Endothelial cell of umbilical vein (primary cell): ENCODE results near the gene ANKIB1. TPM values are rescaled to one million over a fixed set of nuclear protein-coding genes. Genes with fewer than 3 reads are reported as not detected.

Experiments used
- BruUV-seq: library from RNA; stranded (reverse); fragments of 400-500 nt; replicated peaks from 2 replicates; lab custom pipeline; 2021; lab: Mats Ljungman, UMichigan
- CTCF ChIA-PET: fragments of 300-600, 350-600 bp; sonication (Branson Sonifier 250); formaldehyde crosslinking; loops from one replicate; lab custom pipeline; 2021; ENCODE audit warnings: antibody characterized with exemption, inconsistent platforms; lab: Charles Lee
- POLR2A ChIA-PET: fragments of 300-600, 350-600 bp; sonication (Branson Sonifier 250); formaldehyde crosslinking; loops from one replicate; lab custom pipeline; 2021; ENCODE audit warnings: antibody characterized with exemption, inconsistent platforms; lab: Charles Lee
- DNase-seq: peaks from one replicate; pipeline ENCODE4 v3.0.0-alpha.2; 2011; ENCODE audit warnings: low read depth, low spot score
- FAIRE-seq: peaks from 2 replicates; lab custom pipeline; 2011; peaks lifted over from hg19 to GRCh38; lab: Jason Lieb, UNC
- H2AFZ ChIP-seq: 2 replicates; pipeline ENCODE4 v1.6.0; 2012; ENCODE audit warnings: low read depth, low read length, control low read depth, inconsistent platforms
- H3K27ac ChIP-seq: 2 replicates; pipeline ENCODE4 v1.5.1; 2011; ENCODE audit warnings: low read depth, mild to moderate bottlenecking, control low read depth, low read length, moderate library complexity; ENCODE audit not compliant: insufficient read depth
- H3K27me3 ChIP-seq, 2 experiments: 2 replicates each; pipeline versions ENCODE4 v1.6.0 to v1.6.1; 2011; ENCODE audit warnings: low read length in 2 of 2, mixed read lengths in 1 of 2; ENCODE audit not compliant: control insufficient read depth in 2 of 2, insufficient read depth in 2 of 2
- H3K36me3 ChIP-seq, 2 experiments: 2 replicates in 1 of 2; 3 replicates in 1 of 2; pipeline ENCODE4 v1.5.1; 2011; ENCODE audit warnings: low read length in 2 of 2, mild to moderate bottlenecking in 1 of 2, moderate library complexity in 1 of 2; ENCODE audit not compliant: control insufficient read depth in 2 of 2, insufficient read depth in 2 of 2; ENCODE audit errors: extremely low read depth in 1 of 2
- H3K4me1 ChIP-seq: 3 replicates; pipeline ENCODE4 v1.5.1; 2011; ENCODE audit warnings: mild to moderate bottlenecking, low read length; ENCODE audit not compliant: control insufficient read depth, insufficient read depth; ENCODE audit errors: extremely low read depth
- H3K4me2 ChIP-seq: 2 replicates; pipeline ENCODE4 v1.6.1; 2011; ENCODE audit warnings: low read length, control low read depth, mixed read lengths; ENCODE audit not compliant: insufficient read depth
- H3K4me3 ChIP-seq, 3 experiments: fragments of 200-600 bp in 1 of 3; sonication (generic), shearing (Covaris generic) in 1 of 3; replicated peaks in 1 of 3; 2 replicates each; pipeline ENCODE4 v1.5.1; 2011 to 2016; ENCODE audit warnings: control low read depth in 3 of 3, low read length in 3 of 3, mild to moderate bottlenecking in 2 of 3, inconsistent platforms in 1 of 3, low read depth in 1 of 3, moderate library complexity in 1 of 3; ENCODE audit not compliant: insufficient read depth in 1 of 3
- H3K79me2 ChIP-seq: 2 replicates; pipeline ENCODE4 v1.6.0; 2012; ENCODE audit warnings: low read length, inconsistent platforms; ENCODE audit not compliant: control insufficient read depth, insufficient read depth
- H3K9ac ChIP-seq: replicated peaks from 2 replicates; pipeline ENCODE3; 2011; ENCODE audit warnings: low read length, control low read depth; ENCODE audit not compliant: insufficient read depth; ENCODE audit errors: extremely low read depth
- H3K9me1 ChIP-seq: replicated peaks from 3 replicates; pipeline ENCODE4 v1.6.0; 2011; ENCODE audit warnings: mild to moderate bottlenecking, low read length; ENCODE audit not compliant: control insufficient read depth, insufficient read depth; ENCODE audit errors: extremely low read depth
- H3K9me3 ChIP-seq: replicated peaks from 2 replicates; pipeline ENCODE4 v1.5.1; 2012; ENCODE audit warnings: low read length, inconsistent platforms; ENCODE audit not compliant: control insufficient read depth, insufficient read depth
- H4K20me1 ChIP-seq: replicated peaks from 2 replicates; pipeline ENCODE3; 2011; ENCODE audit warnings: mild to moderate bottlenecking, low read length; ENCODE audit not compliant: control insufficient read depth, insufficient read depth; ENCODE audit errors: extremely low read depth
- CTCF ChIP-seq, 2 donors: IDR thresholded peaks; 1 replicate in 1 of 2; 2 replicates in 1 of 2; pipeline ENCODE4 v1.5.1; 2011; ENCODE audit warnings: low read length in 2 of 2, mild to moderate bottlenecking in 2 of 2, moderate library complexity in 2 of 2, control low read depth in 1 of 2, inconsistent platforms in 1 of 2, low read depth in 1 of 2; ENCODE audit not compliant: insufficient read depth in 1 of 2; ENCODE audit errors: extremely low read depth in 1 of 2
- EZH2 ChIP-seq: IDR thresholded peaks from 2 replicates; pipeline ENCODE4 v1.6.1; 2012; ENCODE audit warnings: borderline replicate concordance, low read depth, mild to moderate bottlenecking, moderate library complexity, low read length, inconsistent platforms; ENCODE audit not compliant: severe bottlenecking
- FOS ChIP-seq: IDR thresholded peaks from 2 replicates; pipeline ENCODE4 v1.6.1; 2011; ENCODE audit warnings: mild to moderate bottlenecking, low read length, moderate library complexity, borderline replicate concordance; ENCODE audit not compliant: insufficient read depth
- GATA2 ChIP-seq: IDR thresholded peaks from 2 replicates; pipeline ENCODE4 v1.7.0; 2011; ENCODE audit warnings: low read depth, mild to moderate bottlenecking, moderate library complexity, mixed read lengths, low read length; ENCODE audit not compliant: insufficient read length, insufficient read depth
- JUN ChIP-seq: IDR thresholded peaks from 2 replicates; pipeline ENCODE4 v1.6.1; 2011; ENCODE audit warnings: borderline replicate concordance, low read depth; ENCODE audit not compliant: insufficient read length, insufficient read depth
- MAX ChIP-seq: IDR thresholded peaks from 2 replicates; pipeline ENCODE4 v1.6.1; 2011; ENCODE audit not compliant: insufficient read depth, insufficient read length
- MYC ChIP-seq: IDR thresholded peaks from one replicate; pipeline ENCODE4 v1.6.1; 2011; ENCODE audit warnings: mild to moderate bottlenecking, low read depth, low read length
- POLR2A ChIP-seq: IDR thresholded peaks from 2 replicates; pipeline ENCODE4 v1.6.1; 2012; ENCODE audit warnings: low read depth, mild to moderate bottlenecking, control low read depth, low read length
- POLR2AphosphoS5 ChIP-seq: IDR thresholded peaks from 2 replicates; pipeline ENCODE4 v1.6.1; 2012; ENCODE audit warnings: low read depth, mild to moderate bottlenecking, control low read depth, low read length, moderate library complexity; ENCODE audit not compliant: insufficient read depth
- dilution Hi-C: fragments of 300-500 bp; cut with MboI; formaldehyde crosslinking; loops from one replicate; pipeline ENCODE4 v1.15.0; 2019; ENCODE audit warnings: low sequenced_read_pairs; ENCODE audit not compliant: extremely low pct_ligation_motif_present
- intact Hi-C: fragments of 100-400 bp; cut with micrococcal nuclease; formaldehyde crosslinking; loops from one replicate; pipeline ENCODE4 v1.10.0; 2022
- polyA plus RNA-seq, 4 experiments: library from polyadenylated mRNA; depleted of rRNA in 3 of 4; stranded (reverse) in 3 of 4; unstranded in 1 of 4; fragments of >200 nt; gene quantifications; 2 replicates each; pipeline versions ENCODE4 v1.2.1 to v1.2.3, GENCODE V29; 2011 to 2012; ENCODE audit warnings: missing spikeins in 1 of 4
- total RNA-seq: library from RNA; stranded (reverse); gene quantifications from 2 replicates; pipeline ENCODE4 v1.2.3, GENCODE V29; 2021

The ANKIB1 gene
- total and polyA plus RNA-seq, 2 donors (not counting 3 experiments of a cell fraction or from before 2014, with no cell fraction given): 16.9 to 56.5 TPM

- no peak overlapping the region for H3K9ac ChIP-seq
- no peaks in the 10 kb centered on the region for H3K9me1 ChIP-seq
- dilution Hi-C loops: no loop called here
- peaks cover 4% of the 10 kb centered on the region for H4K20me1 ChIP-seq
- CTCF ChIA-PET: no interaction called here
- FAIRE-seq (no peak), DNase-seq (no peak)
- BruUV-seq: no TSS peak
- no peak overlapping the region for H3K4me2 ChIP-seq
- H3K4me1 ChIP-seq: no peaks in the 10 kb centered on the region
- no peaks in the 10 kb centered on the region for H3K9me3 ChIP-seq
- no peak overlapping the region for H2AFZ ChIP-seq
- no peaks in the 10 kb centered on the region for H3K27me3 ChIP-seq
- H3K4me3 ChIP-seq: no peak overlapping the region
- POLR2A ChIA-PET: no interaction called here
- TF ChIP-seq EZH2: no peak
- no peak for TF ChIP-seq POLR2A
- no peak for TF ChIP-seq MYC
- no peak for TF ChIP-seq CTCF (IDR thresholded peaks at IDR 0.05; ENCODE audit: extremely low read depth in 1 of 2, insufficient read depth in 1 of 2, low read depth in 1 of 2, low read length in 2 of 2)
- TF ChIP-seq POLR2AphosphoS5: no peak
- no peak for TF ChIP-seq JUN
- H3K79me2 ChIP-seq: peaks cover 57% of the 10 kb centered on the region
- no peak overlapping the region for H3K27ac ChIP-seq
- H3K36me3 ChIP-seq: peaks cover 0 to 3% of the 10 kb centered on the region in 2 experiments
- intact Hi-C loops: no loop called here
Measured at GRCh38 chr7:92259062-92259461, 13.3 kb downstream of the ANKIB1 start.

- DNase-seq (no peak), FAIRE-seq (no peak)
- no peaks in the 10 kb centered on the region for H3K27me3 ChIP-seq
- no peak overlapping the region for H3K27ac ChIP-seq
- H3K4me2 ChIP-seq: no peak overlapping the region
- TF ChIP-seq MYC (no peak), FOS (no peak), POLR2A (no peak), POLR2AphosphoS5 (no peak), JUN (no peak), CTCF (IDR thresholded peaks at IDR 0.05; ENCODE audit: extremely low read depth in 1 of 2, insufficient read depth in 1 of 2, low read depth in 1 of 2, low read length in 2 of 2) (no peak), MAX (no peak), GATA2 (no peak), EZH2 (no peak)
- H3K4me3 ChIP-seq: no peak overlapping the region
- no peaks in the 10 kb centered on the region for H3K9me1 ChIP-seq
- peaks cover 52% of the 10 kb centered on the region for H3K79me2 ChIP-seq
- intact Hi-C loops: no loop called here
- peaks cover 4% of the 10 kb centered on the region for H4K20me1 ChIP-seq
- H2AFZ ChIP-seq: no peak overlapping the region
- no peaks in the 10 kb centered on the region for H3K4me1 ChIP-seq
- BruUV-seq: no TSS peak
- POLR2A ChIA-PET: no interaction called here
- no peak overlapping the region for H3K9ac ChIP-seq
- peaks cover 0 to 3% of the 10 kb centered on the region in 2 experiments for H3K36me3 ChIP-seq
- dilution Hi-C loops: no loop called here
- H3K9me3 ChIP-seq: no peaks in the 10 kb centered on the region
- CTCF ChIA-PET: no interaction called here
Measured at GRCh38 chr7:92259610-92260247, 14.0 kb downstream of the ANKIB1 start.
